ENCODE data around the gene DUSP6.

DUSP6 gene

GRCh38 chr12:89389755-89390661 is 37.7 kb upstream of the DUSP6 start:
- Histone ChIP-seq H4K20me1 (no peaks in the 10 kb centered on the region), H3K27ac (peak overlapping the region in 6 of 11 experiments; percentile 10 to 70 (median 45); a peak in 8 of 22 replicates), H3K4me3 (no peak overlapping the region), H3K9me3 (replicated peaks in 1 of 11) (no peaks in the 10 kb centered on the region), H3K4me1 (peaks cover 7 to 57% (median 27%) of the 10 kb centered on the region in 10 experiments), H3K4me2 (peak overlapping the region; percentile 3 to 70 (median 45); a peak in 21 of 22 replicates), H3K36me3 (no peaks in the 10 kb centered on the region), H3K9ac (peak overlapping the region in 2 of 11 experiments; percentile 9 to 15; a peak in 2 of 22 replicates), H3K27me3 (no peaks in the 10 kb centered on the region)
- TF ChIP-seq Cebpa-rat (IDR thresholded peaks at IDR 0.05) = no peak

- Histone ChIP-seq H3K27ac (no peak overlapping the region), H3K4me2 (no peak overlapping the region)
These were observed 33.8 kb upstream of the DUSP6 start for GRCh38 chr12:89386138-89386537.

GRCh38 chr12:89384807-89385206 is 32.5 kb upstream of the DUSP6 start:
- Histone ChIP-seq H3K36me3 (no peaks in the 10 kb centered on the region), H3K27me3 (no peaks in the 10 kb centered on the region), H3K4me1 (peaks cover 17 to 49% (median 30%) of the 10 kb centered on the region in 10 experiments), H3K27ac (no peak overlapping the region), H3K9me3 (replicated peaks in 1 of 11) (no peaks in the 10 kb centered on the region), H3K9ac (no peak overlapping the region), H3K4me2 (peak overlapping the region in 10 of 11 experiments; percentile 56 to 84 (median 74); a peak in 18 of 22 replicates), H4K20me1 (no peaks in the 10 kb centered on the region), H3K4me3 (no peak overlapping the region)
- TF ChIP-seq Cebpa-rat (IDR thresholded peaks at IDR 0.05) = no peak

More at GRCh38 chr12:89386138-89386537, 33.8 kb upstream of the DUSP6 start:
- H3K4me1 ChIP-seq = peaks cover 24 to 63% (median 43%) of the 10 kb centered on the region in 10 experiments
- no peak overlapping the region for H3K4me3 ChIP-seq
- no peaks in the 10 kb centered on the region for H3K9me3 ChIP-seq (replicated peaks in 1 of 11)
- TF ChIP-seq Cebpa-rat (IDR thresholded peaks at IDR 0.05) = no peak
- no peak overlapping the region for H3K9ac ChIP-seq
- H4K20me1 ChIP-seq = no peaks in the 10 kb centered on the region
- no peaks in the 10 kb centered on the region for H3K27me3 ChIP-seq
- no peaks in the 10 kb centered on the region for H3K36me3 ChIP-seq

- peaks cover 18 to 43% (median 25%) of the 10 kb centered on the region in 10 experiments for H3K4me1 ChIP-seq
- no peak overlapping the region for H3K27ac ChIP-seq
- peak overlapping the region; percentile 56 to 84 (median 74) for H3K4me2 ChIP-seq
- no peaks in the 10 kb centered on the region for H3K9me3 ChIP-seq (replicated peaks in 1 of 11)
- H3K27me3 ChIP-seq = no peaks in the 10 kb centered on the region
- no peak overlapping the region for H3K4me3 ChIP-seq
- no peaks in the 10 kb centered on the region for H3K36me3 ChIP-seq
- peak in 5 of 11 experiments; percentile 25 to 66 (median 45); a peak in 4 of 22 replicates for TF ChIP-seq Cebpa-rat (IDR thresholded peaks at IDR 0.05)
- H4K20me1 ChIP-seq = no peaks in the 10 kb centered on the region
- H3K9ac ChIP-seq = peak overlapping the region in 1 of 11 experiments; percentile 37; a peak in 1 of 22 replicates
These were observed 31.9 kb upstream of the DUSP6 start for GRCh38 chr12:89384050-89384758.

- H3K27me3 ChIP-seq = no peaks in the 10 kb centered on the region
- TF ChIP-seq Cebpa-rat (IDR thresholded peaks at IDR 0.05) = peak in 1 of 11 experiments; percentile 12; a peak in 1 of 22 replicates
- no peak overlapping the region for H3K4me3 ChIP-seq
- peaks cover 18 to 41% (median 30%) of the 10 kb centered on the region in 10 experiments for H3K4me1 ChIP-seq
- no peaks in the 10 kb centered on the region for H3K36me3 ChIP-seq
- peak overlapping the region; percentile 56 to 84 (median 74) for H3K4me2 ChIP-seq
- peak overlapping the region in 1 of 11 experiments; percentile 37; a peak in 1 of 22 replicates for H3K9ac ChIP-seq
- H4K20me1 ChIP-seq = no peaks in the 10 kb centered on the region
- no peaks in the 10 kb centered on the region for H3K9me3 ChIP-seq (replicated peaks in 1 of 11)
- no peak overlapping the region; a peak in 1 of 22 replicates for H3K27ac ChIP-seq
These were observed 31.1 kb upstream of the DUSP6 start for GRCh38 chr12:89383235-89384049.

- Histone ChIP-seq H4K20me1 (no peaks in the 10 kb centered on the region), H3K36me3 (no peaks in the 10 kb centered on the region), H3K4me2 (peak overlapping the region in 6 of 11 experiments; percentile 4 to 78 (median 74); a peak in 7 of 22 replicates), H3K27ac (no peak overlapping the region), H3K9me3 (replicated peaks in 1 of 11) (no peaks in the 10 kb centered on the region), H3K9ac (no peak overlapping the region), H3K4me1 (peaks cover 18 to 41% (median 30%) of the 10 kb centered on the region in 10 experiments), H3K27me3 (no peaks in the 10 kb centered on the region), H3K4me3 (no peak overlapping the region)
- no peak for TF ChIP-seq Cebpa-rat (IDR thresholded peaks at IDR 0.05)
These were observed 30.0 kb upstream of the DUSP6 start for GRCh38 chr12:89382328-89382727.

GRCh38 chr12:89379839-89380467 is 27.7 kb upstream of the DUSP6 start:
- no peak overlapping the region for H3K4me2 ChIP-seq
- H3K4me1 ChIP-seq = peaks cover 17 to 36% (median 27%) of the 10 kb centered on the region in 10 experiments
- H3K36me3 ChIP-seq = no peaks in the 10 kb centered on the region
- H3K27ac ChIP-seq = no peak overlapping the region
- no peak for TF ChIP-seq Cebpa-rat (IDR thresholded peaks at IDR 0.05)
- H3K27me3 ChIP-seq = no peaks in the 10 kb centered on the region
- no peak overlapping the region for H3K9ac ChIP-seq
- H3K9me3 ChIP-seq (replicated peaks in 1 of 11) = no peaks in the 10 kb centered on the region
- H3K4me3 ChIP-seq = no peak overlapping the region
- H4K20me1 ChIP-seq = no peaks in the 10 kb centered on the region

GRCh38 chr12:89379148-89379838 is 27.0 kb upstream of the DUSP6 start:
- Histone ChIP-seq H3K27ac (no peak overlapping the region), H3K36me3 (no peaks in the 10 kb centered on the region), H3K9ac (no peak overlapping the region), H3K4me1 (peaks cover 10 to 30% (median 21%) of the 10 kb centered on the region in 10 experiments), H4K20me1 (no peaks in the 10 kb centered on the region), H3K9me3 (replicated peaks in 1 of 11) (no peaks in the 10 kb centered on the region), H3K4me3 (no peak overlapping the region), H3K4me2 (peak overlapping the region in 5 of 11 experiments; percentile 6 to 32 (median 21); a peak in 5 of 22 replicates), H3K27me3 (no peaks in the 10 kb centered on the region)
- no peak for TF ChIP-seq Cebpa-rat (IDR thresholded peaks at IDR 0.05)
